HG03060 (cell line): ENCODE measurements around the gene TMEM63B.

Experiments used
- ATAC-seq: cut with Tn5 transposase; IDR thresholded peaks from one replicate; pipeline ENCODE4 v1.9.1; 2021; ENCODE audit warnings: low read depth, moderate number of reproducible peaks; ENCODE audit not compliant: unreplicated experiment

Gene TMEM63B

DNA sequence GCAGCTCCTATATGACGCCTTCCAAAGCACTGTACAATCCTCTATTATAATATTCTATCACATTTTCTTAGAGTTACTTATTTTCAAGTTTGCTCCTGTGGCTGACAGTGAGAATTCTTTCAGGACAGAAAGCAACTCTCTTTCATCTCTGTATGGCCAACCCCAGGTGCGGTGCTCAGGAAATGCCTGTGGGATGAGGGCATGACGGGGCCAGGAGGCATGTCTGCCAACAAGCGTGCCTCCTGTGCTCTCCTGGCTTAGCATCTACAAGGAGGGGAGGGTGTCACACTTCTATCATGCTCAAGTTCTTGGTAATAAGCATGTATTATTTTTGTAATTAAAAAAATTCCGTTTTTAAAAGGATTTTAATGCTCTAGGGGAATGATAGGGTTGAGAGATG is 11.5 kb upstream of the TMEM63B start:
- ATAC-seq, result no peak

DNA sequence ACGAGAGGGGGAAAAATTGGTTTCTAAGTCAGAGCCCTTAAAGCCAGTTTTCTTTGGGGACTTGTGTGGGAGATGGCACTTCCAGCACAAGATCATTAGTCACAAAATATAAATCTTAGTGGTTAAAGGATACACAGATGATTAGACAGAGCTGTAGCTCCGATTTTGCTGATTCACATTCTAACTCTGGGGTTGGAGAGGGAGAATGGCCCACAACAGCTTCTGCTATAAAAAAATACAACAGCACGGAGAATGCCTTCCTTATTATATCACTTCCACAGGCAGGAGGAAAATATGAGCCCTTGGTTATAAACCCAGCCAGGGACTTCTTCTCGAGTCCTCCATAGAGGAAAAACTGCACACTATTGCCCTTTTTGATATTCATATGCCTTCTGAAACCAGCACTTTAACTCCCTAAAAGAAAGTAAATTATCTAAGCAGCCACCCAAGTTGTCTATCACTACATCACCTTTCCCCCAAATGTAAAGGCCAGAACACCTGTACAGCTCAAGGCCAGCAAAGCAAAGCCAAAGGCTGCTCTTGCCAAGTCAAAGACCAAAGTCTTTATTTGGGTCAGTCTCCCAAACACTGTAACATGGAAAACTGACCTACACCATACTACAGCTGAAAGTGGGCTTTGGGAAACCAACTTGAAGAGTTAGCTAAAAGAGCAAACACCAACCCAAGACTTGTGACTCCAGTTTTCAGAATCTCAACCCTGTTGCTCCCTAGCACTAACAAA is 10.5 kb upstream of the TMEM63B start:
- ATAC-seq, result no peak

DNA sequence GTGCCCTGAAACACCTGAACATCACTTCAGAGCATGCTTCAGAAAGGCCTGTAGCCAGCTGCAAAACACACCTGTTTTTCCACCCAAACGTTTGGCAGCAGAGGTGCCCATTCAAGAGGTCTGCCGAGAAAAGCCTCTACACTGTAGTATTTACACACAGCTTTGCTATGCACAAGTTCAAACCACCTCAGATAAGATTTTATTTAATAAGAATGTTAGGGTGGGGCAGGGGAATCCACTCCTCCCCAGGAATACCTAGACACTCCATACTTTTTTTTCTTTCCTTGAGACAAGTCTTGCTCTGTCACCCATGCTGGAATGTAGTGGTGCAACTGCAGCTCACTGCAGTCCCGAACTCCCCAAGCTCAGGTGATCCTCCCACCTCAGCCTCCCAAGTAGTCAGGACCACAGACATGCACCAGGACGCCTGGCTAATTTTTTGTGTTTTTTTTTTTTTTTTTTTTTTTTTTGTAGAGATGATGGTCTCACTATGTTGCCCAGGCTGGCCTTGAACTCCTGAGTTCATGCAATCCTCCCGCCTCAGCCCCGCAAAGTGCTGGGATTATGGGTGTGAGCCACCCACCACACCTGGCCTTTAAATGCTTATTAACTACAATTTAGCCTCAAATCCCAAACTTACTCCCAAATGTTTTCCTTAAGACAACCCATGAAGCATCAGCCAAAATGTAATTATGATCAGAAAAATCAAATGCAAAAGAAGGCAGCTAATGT is 9.8 kb upstream of the TMEM63B start:
- ATAC-seq, result no peak

- no peak for ATAC-seq
These were observed 7.6 kb upstream of the TMEM63B start for GRCh38 chr6:44119704-44120262.

DNA sequence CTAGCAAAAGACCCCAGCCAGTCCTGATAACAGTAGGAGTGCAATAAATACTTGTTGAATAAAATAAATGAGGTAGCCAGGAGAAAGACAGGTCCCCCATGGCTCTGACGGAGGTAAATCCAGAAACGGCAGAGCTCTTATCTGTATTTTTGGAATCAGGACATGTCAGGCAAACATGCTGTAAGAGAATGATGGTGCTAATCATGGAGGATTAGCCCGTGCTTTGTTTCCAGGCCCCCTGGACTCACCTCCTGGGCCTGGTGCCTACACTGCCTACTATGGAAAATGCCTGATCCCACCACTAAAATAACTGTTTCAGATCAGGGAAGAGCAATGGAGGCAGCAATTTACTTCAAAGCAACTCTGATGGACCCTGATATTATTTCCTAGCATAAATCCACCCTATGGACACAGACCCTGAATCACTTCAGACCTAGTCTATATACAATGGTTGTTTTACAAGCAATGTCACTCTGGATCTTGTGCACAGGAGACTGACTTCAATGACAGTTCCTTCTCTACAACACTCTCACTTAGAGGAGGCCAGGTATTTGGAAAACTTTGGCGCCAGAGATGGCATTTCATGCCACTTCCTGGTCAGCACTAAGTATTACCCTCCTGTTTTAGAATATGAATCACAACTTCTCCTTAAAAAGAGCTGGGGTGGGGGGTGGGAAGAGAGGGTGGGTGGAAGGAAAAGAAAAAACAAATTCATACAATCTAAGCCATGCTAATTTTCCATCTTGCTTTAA is 6.5 kb upstream of the TMEM63B start:
- ATAC-seq, result no peak

DNA sequence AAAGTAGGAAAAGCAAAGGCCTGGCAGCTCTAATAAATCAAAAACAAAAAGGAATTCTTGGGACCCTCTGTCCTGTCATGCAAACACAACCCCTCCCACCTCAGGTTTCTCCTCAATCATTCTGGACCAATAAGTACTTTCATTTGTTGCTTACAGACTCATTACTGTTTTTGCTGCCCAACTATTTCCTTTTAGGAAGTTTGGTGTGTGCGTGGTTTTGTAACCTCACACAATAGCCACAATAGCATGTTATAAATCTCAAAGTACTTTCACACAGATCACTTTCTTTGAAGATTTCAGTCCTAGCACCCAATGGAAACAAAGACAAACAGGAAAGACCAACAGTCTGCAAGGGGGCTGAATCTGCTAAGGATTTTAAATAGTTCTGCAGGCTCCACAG is 4.6 kb upstream of the TMEM63B start:
- ATAC-seq, result no peak

GRCh38 chr6:44123544-44123943 is 3.8 kb upstream of the TMEM63B start:
- no peak for ATAC-seq

DNA sequence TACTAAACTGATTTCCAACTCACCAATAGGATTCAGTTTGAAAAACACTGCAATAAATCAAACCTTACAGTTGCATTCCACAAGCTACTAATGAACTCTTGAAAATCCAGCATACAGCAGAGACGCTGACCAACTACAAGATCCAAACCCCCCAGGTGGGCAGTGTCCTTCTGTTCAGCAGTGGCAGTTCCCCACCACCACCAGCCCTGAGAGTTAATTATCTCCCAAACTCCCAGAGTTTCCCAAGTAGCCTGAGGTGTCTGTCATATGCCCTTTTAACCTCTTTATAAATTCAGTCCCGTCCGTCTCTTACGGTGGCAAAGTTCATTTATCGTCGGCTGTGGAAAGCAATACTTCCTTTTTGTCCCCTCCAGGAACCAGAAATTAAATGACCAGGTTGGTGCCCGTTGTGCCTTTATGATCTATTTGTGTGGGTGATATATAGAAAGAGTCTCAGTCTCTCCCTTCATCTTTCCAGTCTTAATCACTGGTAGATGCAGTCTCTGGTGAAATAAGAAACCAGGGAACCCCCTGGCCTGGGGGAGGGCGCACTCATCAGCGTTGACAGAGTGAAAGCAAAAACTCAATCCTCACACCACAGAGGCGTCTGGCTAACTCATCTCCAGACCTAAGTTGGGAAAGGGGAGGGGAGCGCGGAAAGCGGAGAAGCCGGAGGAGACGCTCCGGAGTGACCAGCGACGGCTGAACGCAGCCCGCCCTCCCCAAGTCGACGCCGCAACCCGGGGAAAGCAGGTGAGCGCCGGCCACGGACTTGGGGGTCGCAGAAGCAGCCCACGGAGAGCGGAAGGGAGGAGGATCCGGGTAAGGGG is 819 bp upstream of the TMEM63B start:
- ATAC-seq, result no peak

GRCh38 chr6:44128020-44128917 is 915 bp downstream of the TMEM63B start:
- ATAC-seq, result no peak

GRCh38 chr6:44129841-44130322 is 2.5 kb downstream of the TMEM63B start:
- no peak for ATAC-seq

DNA sequence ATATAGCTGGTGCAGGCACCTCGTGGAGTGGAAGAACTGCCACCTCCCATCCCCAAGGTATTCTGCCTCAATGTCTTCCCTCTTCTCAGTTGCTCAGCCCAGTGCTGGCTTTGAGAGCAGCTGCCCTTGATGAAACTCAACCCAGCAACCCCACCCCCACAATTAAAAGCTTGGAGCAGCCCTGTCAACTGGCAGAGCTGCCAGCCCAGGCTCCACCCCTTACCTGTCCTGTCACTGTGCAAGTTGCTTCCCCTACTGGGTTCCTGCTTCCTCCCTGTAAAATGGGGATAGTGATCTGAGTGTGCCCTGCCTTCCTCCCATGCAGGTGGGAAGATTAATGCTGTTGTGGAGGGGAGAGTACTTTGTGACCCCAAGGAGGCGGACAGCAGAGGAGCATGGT is 4.5 kb downstream of the TMEM63B start:
- no peak for ATAC-seq

DNA sequence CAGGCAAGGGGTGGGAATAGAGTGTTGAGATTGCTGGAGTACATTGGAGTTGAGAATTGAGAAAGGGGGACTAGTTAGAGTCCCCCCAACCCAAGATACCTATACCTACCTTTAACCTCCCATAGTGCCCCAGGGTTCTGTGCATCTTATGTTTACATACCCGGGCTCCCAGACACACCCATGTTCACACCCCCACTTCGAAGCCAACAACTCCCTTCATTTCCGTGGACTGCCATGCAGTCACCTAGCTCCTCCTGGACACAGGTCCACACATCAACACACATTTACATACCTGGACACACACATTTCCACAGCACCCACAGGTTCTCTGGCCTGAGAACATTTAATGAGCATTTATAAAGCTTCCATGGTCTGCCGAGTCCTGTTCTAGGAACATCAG is 5.1 kb downstream of the TMEM63B start:
- ATAC-seq, result no peak

DNA sequence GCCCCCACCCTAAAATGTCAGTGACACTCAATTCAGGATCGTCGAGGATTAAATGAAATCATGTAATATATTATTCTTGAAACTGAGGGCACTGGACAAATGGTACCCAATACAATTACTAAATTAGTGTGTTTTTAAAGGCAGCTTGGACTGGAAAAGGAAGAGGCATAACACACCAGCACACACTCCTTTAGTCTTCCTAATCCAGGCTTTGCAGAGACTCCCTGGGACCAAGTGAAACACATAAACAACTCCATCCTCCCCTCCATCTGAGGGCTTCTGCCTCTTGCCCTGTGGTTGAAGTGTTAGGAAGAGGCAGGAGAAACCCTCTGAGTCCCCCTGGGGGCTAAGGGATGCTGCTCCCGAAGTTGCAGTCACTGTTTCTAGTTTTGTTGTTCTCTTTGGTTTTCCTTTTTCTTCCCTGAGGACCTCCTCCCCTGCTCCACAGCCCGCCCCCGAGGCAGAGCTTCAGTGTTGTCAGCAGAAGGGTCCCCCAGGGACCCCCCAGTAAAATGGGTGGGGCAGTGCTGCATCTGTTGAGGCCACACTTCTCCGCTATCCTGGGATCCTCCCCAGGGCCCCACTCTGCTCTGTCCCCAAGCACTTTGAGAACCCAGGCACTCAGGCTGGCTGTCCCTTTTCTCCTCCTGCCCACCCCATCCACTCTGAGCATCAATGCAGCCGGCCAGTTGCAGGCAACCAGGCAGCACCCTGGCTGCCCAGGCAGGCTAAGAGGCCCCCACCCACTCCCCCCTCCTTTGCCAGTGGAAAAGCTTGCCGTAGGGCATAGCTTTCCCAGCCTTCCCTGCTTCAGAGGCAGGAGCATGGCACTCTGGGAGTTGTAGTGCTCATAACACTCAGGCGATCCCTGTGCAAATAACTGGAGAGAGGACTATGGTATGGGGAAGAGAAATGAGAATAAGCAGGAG is 5.9 kb downstream of the TMEM63B start:
- ATAC-seq, result no peak

DNA sequence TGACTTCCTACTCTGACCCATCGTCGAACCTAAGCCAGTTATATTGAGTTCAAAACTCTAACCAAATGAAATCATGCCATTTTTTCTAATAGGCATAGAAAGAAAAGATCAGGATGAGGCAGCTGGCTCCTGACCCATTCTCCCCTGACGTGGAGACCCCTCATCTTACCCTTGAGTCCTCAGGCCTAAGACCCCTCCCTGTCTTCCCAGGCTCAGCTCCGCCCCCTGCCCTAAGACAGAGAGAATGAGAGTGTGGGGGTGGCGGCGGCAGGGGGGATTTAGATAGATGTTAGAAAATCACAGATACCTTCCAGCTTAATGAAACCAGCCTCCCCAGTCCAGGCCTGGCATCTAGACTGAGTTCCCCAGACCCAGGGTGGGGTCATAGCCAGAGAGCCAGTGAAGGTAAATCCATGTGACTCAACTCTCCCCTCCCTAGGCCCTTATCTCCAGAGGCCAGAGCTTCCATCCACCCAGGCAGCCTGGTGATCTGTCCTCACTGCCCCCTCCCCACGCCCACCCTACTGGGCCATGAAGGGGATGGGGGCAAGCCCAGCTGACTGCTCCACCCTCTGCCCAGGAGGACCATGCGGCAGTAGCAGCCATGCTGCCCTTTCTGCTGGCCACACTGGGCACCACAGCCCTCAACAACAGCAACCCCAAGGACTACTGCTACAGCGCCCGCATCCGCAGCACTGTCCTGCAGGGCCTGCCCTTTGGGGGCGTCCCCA is 6.8 kb downstream of the TMEM63B start:
- no peak for ATAC-seq

- no peak for ATAC-seq
These were observed 7.9 kb downstream of the TMEM63B start for GRCh38 chr6:44135173-44135758.

- ATAC-seq, result no peak
These were observed 8.5 kb downstream of the TMEM63B start for GRCh38 chr6:44135875-44136274.

GRCh38 chr6:44138717-44139350 is 11.5 kb downstream of the TMEM63B start:
- no peak for ATAC-seq
